Bronchial epithelial cell (primary cell): Measurements from ENCODE around the gene IL6R. TPM values are rescaled to one million over a fixed set of nuclear protein-coding genes. Genes with fewer than 3 reads are reported as not detected.

ENCODE experiments used
- DNase-seq: peaks from one replicate; pipeline ENCODE4 v3.0.0-alpha.2; 2010; ENCODE audit warnings: low read depth
- FAIRE-seq: peaks from 2 replicates; lab custom pipeline; 2011; peaks lifted over from hg19 to GRCh38; lab: Jason Lieb, UNC
- H3K27me3 ChIP-seq: 2 replicates; pipeline ENCODE4 v1.5.1; 2011; ENCODE audit warnings: low read length; ENCODE audit not compliant: control insufficient read depth, insufficient read depth
- H3K36me3 ChIP-seq: 2 replicates; pipeline ENCODE4 v1.5.1; 2011; ENCODE audit warnings: low read length; ENCODE audit not compliant: control insufficient read depth, insufficient read depth
- H3K4me3 ChIP-seq: 2 replicates; pipeline ENCODE4 v1.5.1; 2011; ENCODE audit warnings: mild to moderate bottlenecking, low read depth, low read length, control low read depth
- CTCF ChIP-seq: IDR thresholded peaks from 2 replicates; pipeline ENCODE4 v1.5.1; 2011; ENCODE audit warnings: mild to moderate bottlenecking, moderate library complexity, low read length, control low read depth, inconsistent platforms; ENCODE audit not compliant: insufficient read depth, severe bottlenecking
- total RNA-seq: library from RNA; depleted of rRNA; stranded (reverse); fragments of >200 nt; gene quantifications from 2 replicates; pipeline ENCODE4 v1.2.1, GENCODE V29; 2014

The IL6R gene
- total RNA-seq, 1 donor from 2014 or later = 47.9 TPM

- DNase-seq = no peak
- no peaks in the 10 kb centered on the region for H3K27me3 ChIP-seq
- no peak for TF ChIP-seq CTCF
- peaks cover 10% of the 10 kb centered on the region for H3K36me3 ChIP-seq
- no peak overlapping the region for H3K4me3 ChIP-seq
- FAIRE-seq = no peak
These were observed 61.1 kb downstream of the IL6R start for GRCh38 chr1:154466206-154466605.

DNA sequence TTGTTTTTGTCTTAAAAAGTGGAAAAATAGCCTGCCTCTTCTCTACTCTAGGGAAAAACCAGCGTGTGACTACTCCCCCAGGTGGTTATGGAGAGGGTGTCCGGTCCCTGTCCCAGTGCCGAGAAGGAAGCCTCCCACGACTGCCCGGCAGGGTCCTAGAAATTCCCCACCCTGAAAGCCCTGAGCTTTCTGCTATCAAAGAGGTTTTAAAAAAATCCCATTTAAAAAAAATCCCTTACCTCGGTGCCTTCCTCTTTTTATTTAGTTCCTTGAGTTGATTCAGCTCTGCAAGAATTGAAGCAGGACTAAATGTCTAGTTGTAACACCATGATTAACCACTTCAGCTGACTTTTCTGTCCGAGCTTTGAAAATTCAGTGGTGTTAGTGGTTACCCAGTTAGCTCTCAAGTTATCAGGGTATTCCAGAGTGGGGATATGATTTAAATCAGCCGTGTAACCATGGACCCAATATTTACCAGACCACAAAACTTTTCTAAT, 61.8 kb downstream of the IL6R start:
- no peak for TF ChIP-seq CTCF
- DNase-seq (no peak), FAIRE-seq (no peak)
- Histone ChIP-seq H3K36me3 (peaks cover 7% of the 10 kb centered on the region), H3K4me3 (no peak overlapping the region), H3K27me3 (no peaks in the 10 kb centered on the region)

DNA sequence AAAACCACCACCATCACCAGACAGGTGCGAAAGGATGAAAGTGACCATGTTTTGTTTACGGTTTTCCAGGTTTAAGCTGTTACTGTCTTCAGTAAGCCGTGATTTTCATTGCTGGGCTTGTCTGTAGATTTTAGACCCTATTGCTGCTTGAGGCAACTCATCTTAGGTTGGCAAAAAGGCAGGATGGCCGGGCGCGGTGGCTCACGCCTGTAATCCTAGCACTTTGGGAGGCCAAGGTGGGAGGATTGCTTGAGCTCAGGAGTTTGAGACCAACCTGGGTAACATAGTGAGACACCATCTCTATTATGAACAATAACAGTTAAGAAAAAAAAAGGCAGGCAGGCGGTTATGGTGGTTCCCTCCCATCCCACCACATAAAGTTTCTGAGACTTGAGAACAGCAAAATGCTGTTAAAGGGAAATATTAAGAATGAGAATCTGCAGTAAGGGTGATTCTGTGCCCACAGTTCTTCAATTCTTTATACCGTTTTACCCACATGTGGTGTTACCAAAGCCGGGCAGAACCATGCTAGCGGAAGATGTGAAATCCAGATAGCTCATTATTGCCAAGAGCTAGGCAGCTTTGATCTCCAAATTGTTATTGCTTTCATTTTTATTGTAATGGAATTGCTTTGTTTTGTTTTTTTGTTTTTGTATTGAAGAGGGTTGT, 62.4 kb downstream of the IL6R start:
- H3K4me3 ChIP-seq = no peak overlapping the region
- TF ChIP-seq CTCF = no peak
- H3K36me3 ChIP-seq = peaks cover 7% of the 10 kb centered on the region
- no peaks in the 10 kb centered on the region for H3K27me3 ChIP-seq
- DNase-seq (no peak), FAIRE-seq (no peak)

GRCh38 chr1:154468535-154469250, 63.5 kb downstream of the IL6R start:
- Histone ChIP-seq H3K4me3 (no peak overlapping the region), H3K27me3 (no peaks in the 10 kb centered on the region), H3K36me3 (peaks cover 7% of the 10 kb centered on the region)
- no peak for FAIRE-seq
- no peak for TF ChIP-seq CTCF
- DNase-seq = no peak

- Histone ChIP-seq H3K27me3 (no peaks in the 10 kb centered on the region), H3K36me3 (peaks cover 4% of the 10 kb centered on the region), H3K4me3 (no peak overlapping the region)
- DNase-seq (no peak), FAIRE-seq (no peak)
- peak; percentile 2 for TF ChIP-seq CTCF
These were observed 64.9 kb downstream of the IL6R start for GRCh38 chr1:154469844-154470560.
